Myocyte (in vitro differentiated cells): ENCODE data around the gene CDH13. TPM values are rescaled to one million over a fixed set of nuclear protein-coding genes. Genes with fewer than 3 reads are reported as not detected.

Experiments used
- DNase-seq: peaks from one replicate; pipeline ENCODE4 v3.0.0-alpha.2; 2012; ENCODE audit warnings: low read depth
- total RNA-seq: library from RNA; depleted of rRNA; stranded (reverse); fragments of >200 nt; gene quantifications from 2 replicates; pipeline ENCODE4 v1.2.3, GENCODE V29; 2014

The CDH13 gene
- total RNA-seq, 1 donor from 2014 or later = 160 TPM

DNA sequence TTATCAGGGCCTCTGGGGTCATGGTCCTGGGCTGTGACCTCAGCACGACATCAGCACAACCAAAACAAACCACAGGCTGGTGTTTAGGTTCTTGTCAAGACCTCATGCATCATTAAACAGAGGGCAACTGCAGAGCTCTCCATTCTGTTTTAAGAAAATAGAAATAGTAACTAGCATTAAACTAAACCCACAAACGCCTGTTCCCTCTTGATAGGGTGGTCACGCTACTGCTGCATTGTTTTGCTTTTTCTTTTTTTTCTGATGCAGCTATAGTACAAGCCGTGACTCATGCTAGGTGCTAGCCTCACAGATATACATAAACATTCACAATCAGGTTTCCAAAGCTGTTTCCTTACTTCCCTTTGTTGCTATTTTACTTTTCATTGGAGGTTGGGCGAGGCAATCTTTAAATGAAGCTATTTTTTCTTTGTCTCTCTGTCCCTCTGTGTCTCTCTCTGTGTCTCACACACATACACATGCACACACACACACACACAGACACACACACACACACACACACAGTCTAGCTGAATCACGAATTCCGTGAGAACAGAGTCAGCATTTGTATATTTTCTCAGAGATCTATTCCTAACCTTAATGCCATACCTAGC is 310.3 kb downstream of the CDH13 start:
- no peak for DNase-seq

DNA sequence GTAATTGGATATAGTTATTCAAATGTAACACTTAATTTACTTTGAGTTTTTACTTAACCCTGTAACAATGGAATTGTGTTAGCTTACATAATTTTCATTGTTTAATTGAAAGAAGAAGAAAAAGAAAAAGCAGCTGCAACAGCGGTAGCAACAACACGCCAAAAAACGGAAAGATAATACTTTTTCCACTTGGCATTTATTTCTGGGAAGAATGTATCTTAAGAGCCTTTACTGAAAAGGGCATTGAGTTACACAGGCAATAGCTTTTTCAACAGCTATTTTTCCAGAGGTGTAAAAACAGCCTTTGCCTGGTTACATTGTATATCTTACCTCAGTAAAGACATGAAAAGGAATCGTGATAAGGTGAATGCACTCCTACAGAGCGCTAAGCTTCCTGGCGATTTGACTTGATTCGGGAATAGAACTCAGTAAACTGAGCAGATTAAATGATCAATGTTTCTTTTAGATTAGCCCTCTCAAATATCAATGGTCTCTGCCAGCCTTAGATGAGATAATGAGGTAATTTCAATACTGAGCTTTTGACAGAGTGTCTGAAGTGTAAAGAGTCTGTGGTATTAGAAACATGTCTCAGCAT is 311.3 kb downstream of the CDH13 start:
- no peak for DNase-seq

DNA sequence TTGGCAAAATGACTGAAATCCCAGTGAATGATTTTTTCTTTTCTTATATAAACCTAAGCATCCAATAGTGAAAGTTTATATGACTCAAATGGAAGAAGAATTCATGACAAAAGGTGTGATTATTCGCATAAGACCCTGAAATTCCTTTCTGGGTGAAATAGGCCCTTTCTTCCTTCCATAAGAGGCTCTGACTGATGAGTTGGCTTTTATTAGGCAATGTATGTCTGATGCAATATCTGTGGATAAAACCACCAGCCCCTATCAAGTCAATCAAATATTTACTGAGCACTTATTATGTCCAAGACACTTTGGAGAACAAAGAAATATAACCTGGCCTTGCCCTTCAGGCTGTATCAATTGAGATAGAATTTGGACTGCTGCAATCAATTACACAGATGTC is 316.6 kb downstream of the CDH13 start:
- no peak for DNase-seq

DNA sequence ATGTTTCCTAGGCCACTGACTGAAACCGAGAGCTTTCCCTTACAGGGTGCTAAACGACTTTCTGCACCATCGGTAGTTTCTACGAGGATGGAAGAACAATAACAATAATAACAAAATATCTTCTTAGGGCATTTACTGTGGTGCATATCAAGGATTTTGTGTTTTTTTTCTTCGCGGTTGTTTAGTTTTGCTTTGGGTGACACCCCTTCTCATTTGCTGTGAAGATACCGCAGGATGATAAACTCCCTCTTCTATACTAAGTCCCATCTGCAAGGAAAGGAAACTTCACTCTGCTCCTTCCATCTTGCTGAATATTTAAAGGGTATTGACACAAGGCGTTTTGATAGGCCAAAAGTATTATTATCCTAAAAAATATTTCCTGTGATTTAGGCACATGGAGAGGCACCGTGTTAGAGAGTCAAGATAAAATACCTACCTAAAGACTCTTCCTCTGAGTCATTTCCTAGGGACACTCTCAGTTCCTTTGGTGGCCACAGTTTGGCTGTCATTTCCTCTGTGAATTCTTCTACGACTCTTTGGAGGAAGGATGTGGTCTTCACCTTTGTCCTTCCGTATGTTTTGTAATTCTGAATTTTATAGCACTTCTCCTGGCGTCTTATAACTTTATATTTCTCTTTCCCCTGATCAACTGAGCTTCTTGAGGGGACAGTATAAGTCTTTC is 318.8 kb downstream of the CDH13 start:
- DNase-seq = no peak

DNA sequence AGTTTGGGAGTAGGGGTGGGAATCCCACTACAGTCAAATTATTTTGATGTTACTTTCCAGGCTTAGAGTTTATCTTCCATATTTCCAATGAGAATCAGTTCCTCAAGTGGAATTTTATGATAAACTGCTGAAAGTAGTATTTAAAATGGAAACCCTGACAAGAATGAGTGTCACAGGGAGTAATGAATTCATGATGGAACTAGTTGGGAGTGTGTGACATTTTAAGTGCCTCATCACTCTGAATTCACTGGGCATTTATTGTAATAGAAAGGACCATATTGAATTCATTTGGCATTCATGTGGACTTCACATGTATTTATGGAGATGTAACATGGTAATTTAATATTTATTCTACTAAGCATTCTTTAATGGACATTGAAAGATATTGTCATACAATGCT is 320.9 kb downstream of the CDH13 start:
- DNase-seq = no peak

DNA sequence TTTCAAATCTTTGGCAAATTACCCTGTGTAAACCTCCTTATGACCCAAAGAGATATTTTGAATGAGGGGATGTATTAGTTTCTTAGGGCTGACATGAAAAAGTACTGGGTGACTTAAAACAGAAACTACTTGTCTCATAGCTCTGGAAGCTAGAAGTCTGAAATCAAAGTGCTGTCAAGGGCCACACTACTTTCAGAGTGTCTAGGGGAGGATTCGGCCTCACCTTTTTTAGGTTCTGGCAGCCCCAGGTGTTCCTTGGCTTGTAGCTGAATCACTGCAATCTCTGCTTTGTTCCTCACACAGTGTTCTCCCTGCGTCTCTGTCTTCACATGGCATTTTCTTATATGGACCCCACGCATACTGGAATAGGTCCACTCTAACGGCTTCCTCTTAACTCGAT is 322.2 kb downstream of the CDH13 start:
- DNase-seq = no peak

DNA sequence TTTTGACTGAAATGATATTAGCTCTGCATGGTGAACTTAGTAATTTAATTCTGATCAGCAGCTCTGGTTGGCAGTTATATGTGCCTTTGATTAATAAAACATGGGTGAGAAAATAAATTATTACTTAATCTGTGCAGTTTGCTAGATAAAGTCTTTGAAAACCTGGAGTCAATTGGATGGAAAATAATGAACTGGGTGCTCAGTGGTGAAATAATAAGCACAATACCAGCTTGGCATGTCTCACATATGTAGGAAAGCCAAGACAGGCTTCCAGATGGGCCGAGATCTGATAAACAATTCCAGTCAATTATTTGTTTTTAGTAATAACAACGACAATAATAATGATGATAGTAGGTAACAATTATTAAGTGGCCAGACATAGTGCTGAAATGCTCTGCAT is 326.7 kb downstream of the CDH13 start:
- no peak for DNase-seq

DNA sequence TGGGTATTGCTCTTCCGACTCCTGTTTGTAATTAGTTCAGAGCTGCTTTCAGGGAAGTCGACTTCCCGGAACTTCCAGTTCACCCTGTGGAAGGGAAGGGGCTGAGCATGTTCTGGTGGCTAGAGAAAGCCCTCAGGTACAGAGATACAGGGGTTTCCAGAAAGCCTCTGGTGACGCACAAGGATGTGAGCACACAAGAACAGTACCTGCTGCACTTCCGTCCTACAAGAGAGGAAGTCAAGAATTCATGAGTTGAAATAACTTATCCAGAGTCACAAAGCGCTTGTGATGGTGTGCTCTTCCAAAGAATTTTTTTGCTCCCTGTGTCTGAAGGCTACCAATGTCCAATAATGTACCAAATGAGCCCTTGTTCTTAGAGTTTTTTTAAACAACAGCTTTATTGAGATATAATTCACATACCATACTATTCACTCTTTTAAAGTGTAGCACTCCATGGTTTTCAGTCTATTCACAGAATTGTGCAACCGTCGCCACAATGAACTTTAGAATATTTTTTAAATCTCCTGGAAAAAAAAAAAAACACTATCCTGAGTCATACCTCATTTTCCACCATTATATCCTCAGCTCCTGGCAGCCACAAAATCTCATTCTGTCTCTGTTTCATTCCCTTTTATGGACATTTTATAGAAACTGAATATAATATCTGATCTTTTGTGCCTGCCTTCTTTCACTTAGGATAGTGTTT is 327.6 kb downstream of the CDH13 start:
- no peak for DNase-seq

DNA sequence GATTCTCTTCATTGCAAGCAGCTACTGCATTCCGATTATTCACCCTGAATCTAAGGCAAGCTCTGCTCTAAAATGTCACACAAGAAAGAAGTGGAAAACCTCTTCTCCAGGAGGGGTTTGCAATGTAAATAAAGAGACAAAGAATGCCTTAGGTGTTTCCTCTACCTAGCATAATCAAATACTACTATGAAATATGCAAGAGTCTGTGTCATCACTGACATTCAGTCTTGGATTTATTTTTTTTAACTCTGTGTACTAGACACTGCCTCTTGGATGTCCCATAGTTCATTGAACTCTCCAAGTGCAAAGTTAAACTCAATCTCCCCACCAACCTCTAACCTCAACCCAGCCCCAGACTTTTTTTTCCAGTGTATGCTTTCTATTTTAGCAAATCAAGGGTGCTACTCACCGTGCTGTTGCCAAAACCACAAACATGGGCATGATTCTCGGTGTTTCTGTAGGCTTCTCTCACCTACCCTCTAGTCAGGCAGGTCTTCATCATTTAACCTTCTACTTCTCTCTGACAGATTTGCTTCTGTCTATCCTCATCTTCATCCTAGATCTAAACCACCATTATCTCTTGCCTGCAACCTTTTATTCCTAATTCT is 329.1 kb downstream of the CDH13 start:
- no peak for DNase-seq

DNA sequence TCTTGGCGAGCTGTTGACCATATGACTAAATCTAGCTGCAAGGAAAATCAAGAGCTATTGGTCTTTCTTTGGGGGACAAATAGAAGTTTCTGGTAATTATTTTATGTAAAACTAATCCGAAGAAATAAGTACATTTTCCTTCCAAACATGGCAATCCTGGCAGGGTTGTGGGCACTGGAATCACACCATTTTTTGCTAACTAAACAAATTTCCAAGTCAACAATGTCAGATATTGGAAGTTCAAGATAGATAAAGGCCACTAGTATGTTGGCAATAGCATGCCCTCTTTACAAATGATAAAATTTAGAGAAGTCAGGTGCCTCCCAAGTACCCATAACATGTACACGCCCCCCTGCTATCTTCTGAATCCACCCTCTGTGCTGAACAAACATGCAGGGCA is 330.4 kb downstream of the CDH13 start:
- DNase-seq = no peak

DNA sequence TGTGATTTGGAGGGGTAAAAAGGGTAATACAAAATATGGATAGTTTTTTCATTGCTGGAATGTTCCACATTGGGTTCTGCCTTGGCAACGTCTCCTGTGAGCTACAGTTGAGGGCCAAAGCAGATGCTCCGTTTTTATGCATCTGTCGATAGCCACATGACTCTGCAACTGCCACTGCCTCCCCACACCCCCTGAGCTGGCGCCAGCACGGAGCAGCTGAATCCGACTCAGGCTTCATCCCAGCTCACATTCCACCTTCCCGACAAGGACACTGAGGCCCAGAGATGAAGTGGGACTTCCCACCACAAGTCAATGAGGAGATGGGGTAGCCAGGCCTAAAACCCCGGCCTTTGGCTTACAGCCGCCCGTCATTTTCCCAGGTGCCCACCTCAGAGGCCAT is 334.1 kb downstream of the CDH13 start:
- DNase-seq = peak; percentile 19

DNA sequence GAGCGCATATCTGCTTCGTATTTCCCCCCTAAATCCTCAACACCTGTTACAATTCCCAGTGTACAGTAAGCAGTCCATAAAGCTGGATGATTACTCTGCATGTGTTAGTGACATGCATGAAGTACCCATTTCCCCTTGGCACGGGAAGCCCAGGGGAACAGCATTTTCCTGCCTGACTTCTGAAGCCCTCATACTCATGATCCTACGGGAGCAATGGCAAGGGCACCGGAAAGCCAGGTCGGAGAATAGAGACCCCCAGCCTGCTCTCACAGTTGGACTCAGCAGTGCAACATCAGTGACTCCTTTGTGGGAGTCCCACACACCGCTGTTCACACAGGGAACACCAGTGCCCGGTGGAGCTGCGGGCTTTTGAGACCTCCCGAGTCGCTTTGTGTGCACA is 336.9 kb downstream of the CDH13 start:
- DNase-seq = no peak

DNA sequence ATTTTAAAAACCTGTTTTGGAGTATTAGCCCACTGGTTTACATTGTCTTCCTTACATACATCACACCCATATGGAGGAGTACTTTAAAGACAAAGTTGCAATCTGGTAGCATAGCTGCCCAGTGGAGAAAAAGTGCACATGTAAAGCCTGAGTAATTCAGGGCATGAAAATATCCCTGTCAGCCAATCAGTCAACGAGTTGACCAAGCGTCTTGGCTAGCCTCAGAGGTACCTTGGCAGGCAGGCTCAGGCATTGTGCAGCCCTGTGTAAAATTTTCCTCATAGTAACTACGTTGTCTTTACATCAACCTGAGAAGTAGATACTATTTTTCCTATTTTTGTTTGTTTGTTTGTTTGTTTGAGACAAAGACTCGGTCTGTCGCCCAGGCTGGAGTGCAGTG is 339.0 kb downstream of the CDH13 start:
- no peak for DNase-seq

DNA sequence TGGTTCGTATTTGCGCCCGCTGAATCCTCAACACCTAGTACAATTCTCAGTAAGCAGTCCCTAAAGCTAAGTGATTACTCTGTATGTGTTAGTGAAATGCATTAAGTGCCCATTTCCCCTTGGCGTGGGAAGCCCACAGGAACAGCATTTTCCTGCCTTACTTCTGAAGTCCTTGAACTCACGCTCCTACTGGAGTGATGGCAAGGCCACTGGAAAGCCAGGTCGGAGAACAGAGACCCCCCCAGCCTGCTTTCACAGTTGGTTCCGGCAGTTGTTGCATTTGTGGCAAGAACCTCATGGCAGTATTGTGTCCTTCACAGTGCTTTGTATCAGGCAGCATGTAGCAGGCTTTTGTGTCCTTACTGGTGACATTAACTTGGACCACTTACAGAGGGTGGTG is 340.7 kb downstream of the CDH13 start:
- no peak for DNase-seq

DNA sequence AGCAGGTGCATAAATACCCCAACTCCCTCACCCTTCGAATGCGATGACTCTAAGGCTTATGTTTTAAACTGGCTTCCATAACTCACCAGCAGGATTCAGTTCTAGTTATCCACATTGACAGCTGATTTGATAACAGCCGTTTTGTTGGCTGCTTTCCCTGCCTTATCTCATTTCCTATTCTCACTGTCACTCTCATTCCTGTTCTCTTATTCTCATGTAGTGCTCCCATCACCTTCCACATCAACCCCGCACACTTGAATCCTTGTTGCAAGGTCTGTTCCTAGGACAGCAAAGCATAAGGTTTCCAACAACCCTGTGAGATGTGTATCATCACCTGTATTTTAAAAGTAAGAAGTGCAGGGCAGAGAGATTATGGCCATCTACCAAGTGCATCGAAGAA is 344.4 kb downstream of the CDH13 start:
- DNase-seq = peak; percentile 37

DNA sequence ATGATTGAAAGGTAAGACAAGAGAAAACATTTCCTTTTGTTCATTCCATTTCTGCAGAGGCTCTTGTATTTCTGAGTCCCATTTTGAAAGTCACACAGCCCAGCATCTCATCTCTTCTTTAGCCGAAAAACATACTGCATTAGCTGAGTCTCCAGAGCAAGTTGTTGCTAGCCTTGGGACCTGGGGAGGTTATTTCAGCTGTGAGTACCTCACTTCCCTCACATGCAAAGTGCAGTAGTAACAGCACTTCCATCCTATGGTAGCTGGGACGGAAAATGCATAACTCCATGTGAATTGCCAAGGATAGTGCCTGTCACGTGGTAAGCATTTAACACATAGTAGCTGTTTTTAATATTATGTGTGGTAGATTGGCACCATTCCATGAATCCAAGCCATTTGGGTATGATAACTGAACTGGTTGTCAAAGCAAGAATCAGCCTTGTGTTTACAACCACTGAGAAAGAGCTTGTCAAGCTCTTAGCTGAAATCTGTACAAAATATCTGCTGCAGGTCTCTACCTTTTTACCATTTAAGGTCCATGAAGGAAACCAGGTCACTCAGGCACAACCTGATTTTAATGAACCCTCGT is 345.7 kb downstream of the CDH13 start:
- DNase-seq = no peak

DNA sequence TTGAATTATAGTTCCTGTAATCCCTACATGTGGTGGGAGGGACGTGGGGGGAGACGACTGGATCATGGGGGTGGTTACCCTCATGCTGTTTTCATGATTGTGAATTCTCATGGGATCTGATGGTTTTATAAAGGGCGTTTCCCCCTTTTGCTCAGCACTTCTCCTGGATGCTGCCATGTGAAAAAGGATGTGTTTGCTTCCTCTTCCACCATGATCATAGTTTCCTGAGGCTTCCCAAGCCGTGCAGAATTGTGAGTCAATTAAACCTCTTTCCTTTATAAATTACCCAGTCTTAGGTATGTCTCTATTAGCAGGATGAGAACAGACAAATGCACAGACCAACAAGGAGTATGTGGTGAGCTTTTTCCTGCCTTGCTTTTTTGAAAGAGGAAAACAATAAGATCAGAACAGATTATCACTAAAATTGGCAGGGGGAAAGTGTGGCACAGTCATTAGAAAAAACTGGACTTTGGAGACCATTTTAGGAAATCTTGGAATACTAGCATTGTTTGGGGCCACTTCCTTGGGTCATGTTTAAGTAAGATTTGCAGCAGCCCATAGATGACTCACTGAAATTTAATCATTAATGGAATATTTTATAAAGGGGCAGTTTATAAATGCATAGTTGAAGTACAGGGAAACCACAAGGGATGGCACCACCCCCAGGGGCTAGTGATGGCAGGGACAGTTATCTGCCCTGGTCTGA is 352.8 kb downstream of the CDH13 start:
- DNase-seq = no peak

DNA sequence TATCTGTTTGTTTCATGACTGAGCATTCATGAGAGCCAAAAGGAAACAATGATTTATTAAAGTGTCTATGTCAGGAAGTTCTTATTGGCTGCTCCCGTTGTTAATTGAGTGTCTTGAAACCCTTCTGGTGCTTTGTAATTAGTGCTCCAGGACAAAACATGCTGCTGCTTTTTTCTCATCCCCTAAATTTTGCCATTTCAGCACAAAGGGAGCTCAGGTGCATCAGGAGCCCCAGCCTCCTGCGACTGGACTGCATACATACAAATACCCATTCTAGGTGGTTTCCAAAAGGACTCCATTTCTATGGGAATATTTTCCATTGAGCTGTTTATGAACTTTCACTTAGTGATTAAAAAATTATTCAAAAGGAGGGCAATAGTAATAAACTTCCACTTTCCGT is 354.0 kb downstream of the CDH13 start:
- DNase-seq = no peak

DNA sequence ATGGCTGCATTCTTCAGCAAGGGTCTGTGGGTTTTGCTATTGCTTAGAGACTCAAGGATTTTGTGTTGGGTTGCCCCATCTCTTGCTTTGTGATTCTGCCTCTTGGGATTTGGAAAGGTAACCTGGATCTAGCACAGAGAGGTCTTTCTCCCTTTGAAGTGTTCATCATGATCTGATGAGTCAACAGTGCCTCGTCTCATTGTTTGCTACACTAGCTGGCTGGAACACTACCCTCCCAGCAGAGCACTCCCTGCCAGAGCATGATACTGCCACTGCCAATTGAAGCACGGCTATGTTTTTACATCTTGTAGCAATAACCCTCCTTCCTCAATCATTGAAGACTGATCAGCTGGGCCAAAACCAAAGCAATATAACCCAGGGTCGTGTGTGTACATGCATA is 361.0 kb downstream of the CDH13 start:
- no peak for DNase-seq

DNA sequence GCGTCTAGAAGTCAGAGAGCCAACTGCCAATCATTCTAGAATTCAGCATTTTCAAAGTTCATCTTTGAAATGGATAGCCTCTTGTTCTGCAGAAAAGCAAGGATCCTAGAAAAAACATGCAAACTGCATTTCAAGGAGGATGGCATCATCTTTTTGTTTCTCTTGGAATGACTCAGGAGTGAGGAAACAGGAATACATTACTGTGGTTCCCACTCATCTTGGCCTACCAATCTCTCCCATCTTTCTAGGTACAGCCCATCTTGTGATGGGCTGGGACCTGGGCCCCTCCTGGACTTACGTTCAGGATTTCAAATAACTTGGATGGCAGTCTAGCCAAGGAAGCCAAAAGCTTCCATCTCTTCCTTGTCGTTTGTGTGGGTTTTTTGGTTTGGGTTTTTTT is 363.4 kb downstream of the CDH13 start:
- no peak for DNase-seq

DNA sequence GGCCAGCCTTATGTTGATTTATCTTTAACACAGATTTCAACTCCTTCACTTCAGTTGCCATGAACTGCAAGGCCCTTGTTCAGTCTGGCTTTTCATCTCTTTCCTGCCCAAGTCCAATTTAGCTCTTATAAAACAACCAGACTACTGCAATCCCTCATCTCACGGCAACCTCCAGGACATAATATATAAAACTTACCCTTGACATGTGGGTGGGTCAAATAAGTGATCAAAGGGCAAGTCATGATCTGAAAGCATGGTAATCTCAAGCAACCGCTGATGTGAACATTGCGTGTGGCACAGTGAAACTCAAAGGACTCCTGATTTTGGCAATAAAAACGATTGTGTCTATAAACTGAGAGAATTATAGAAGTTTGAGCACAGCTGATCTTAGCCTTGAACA is 364.6 kb downstream of the CDH13 start:
- no peak for DNase-seq
